ENCODE measurements around the gene GZF1.

GZF1 gene

GRCh38 chr20:23367770-23368169 is 5.8 kb downstream of the GZF1 start:
- in situ Hi-C loops (cut with HindIII; ENCODE audit: low sequenced_read_pairs): no loop called here
- no peak overlapping the region for H3K4me3 ChIP-seq (ENCODE audit: low read depth, low read length)
- TF ChIP-seq CTCF (IDR thresholded peaks at IDR 0.05; ENCODE audit: low read depth, low read length): no peak
- DNase-seq (ENCODE audit: low read depth, low spot score): no peak

- no peak overlapping the region for H3K4me3 ChIP-seq (ENCODE audit: low read depth, low read length)
- DNase-seq (ENCODE audit: low read depth, low spot score): peak; percentile 23
- in situ Hi-C loops (cut with HindIII; ENCODE audit: low sequenced_read_pairs): no loop called here
- TF ChIP-seq CTCF (IDR thresholded peaks at IDR 0.05; ENCODE audit: low read depth, low read length): no peak
Observed at GRCh38 chr20:23368316-23369071, 6.5 kb downstream of the GZF1 start.

- no peak for TF ChIP-seq CTCF (IDR thresholded peaks at IDR 0.05; ENCODE audit: low read depth, low read length)
- no peak overlapping the region for H3K4me3 ChIP-seq (ENCODE audit: low read depth, low read length)
- no peak for DNase-seq (ENCODE audit: low read depth, low spot score)
- in situ Hi-C loops (cut with HindIII; ENCODE audit: low sequenced_read_pairs): no loop called here
Observed at GRCh38 chr20:23369072-23369823, 7.3 kb downstream of the GZF1 start.

GRCh38 chr20:23370274-23370673 is 8.3 kb downstream of the GZF1 start:
- no peak for DNase-seq (ENCODE audit: low read depth, low spot score)
- no peak for TF ChIP-seq CTCF (IDR thresholded peaks at IDR 0.05; ENCODE audit: low read depth, low read length)
- H3K4me3 ChIP-seq (ENCODE audit: low read depth, low read length): no peak overlapping the region
- in situ Hi-C loops (cut with HindIII; ENCODE audit: low sequenced_read_pairs): no loop called here

GRCh38 chr20:23370873-23371272 is 8.9 kb downstream of the GZF1 start:
- no peak for DNase-seq (ENCODE audit: low read depth, low spot score)
- TF ChIP-seq CTCF (IDR thresholded peaks at IDR 0.05; ENCODE audit: low read depth, low read length): no peak
- in situ Hi-C loops (cut with HindIII; ENCODE audit: low sequenced_read_pairs): no loop called here
- H3K4me3 ChIP-seq (ENCODE audit: low read depth, low read length): no peak overlapping the region

GRCh38 chr20:23371496-23371895 is 9.5 kb downstream of the GZF1 start:
- DNase-seq (ENCODE audit: low read depth, low spot score): no peak
- in situ Hi-C loops (cut with HindIII; ENCODE audit: low sequenced_read_pairs): no loop called here
- no peak overlapping the region for H3K4me3 ChIP-seq (ENCODE audit: low read depth, low read length)
- TF ChIP-seq CTCF (IDR thresholded peaks at IDR 0.05; ENCODE audit: low read depth, low read length): no peak
